GM15510 (cell line): ENCODE measurements around the gene RNASE8.

Source experiments
- POLR2A ChIP-seq: IDR thresholded peaks from 3 replicates; pipeline ENCODE4 v1.6.1; 2011; ENCODE audit warnings: borderline replicate concordance; ENCODE audit not compliant: insufficient read length; ENCODE audit errors: extremely low read depth

The RNASE8 gene

GRCh38 chr14:21072031-21072473 is 14.4 kb downstream of the RNASE8 start:
- TF ChIP-seq POLR2A, result no peak

- TF ChIP-seq POLR2A, result no peak
These were observed 15.2 kb downstream of the RNASE8 start for GRCh38 chr14:21072781-21073339.

- no peak for TF ChIP-seq POLR2A
These were observed 16.3 kb downstream of the RNASE8 start for GRCh38 chr14:21073921-21074320.

- no peak for TF ChIP-seq POLR2A
These were observed 17.0 kb downstream of the RNASE8 start for GRCh38 chr14:21074398-21075272.

GRCh38 chr14:21075719-21076437 is 18.3 kb downstream of the RNASE8 start:
- no peak for TF ChIP-seq POLR2A

- no peak for TF ChIP-seq POLR2A
These were observed 20.1 kb downstream of the RNASE8 start for GRCh38 chr14:21077672-21078071.

GRCh38 chr14:21078287-21078686 is 20.7 kb downstream of the RNASE8 start:
- no peak for TF ChIP-seq POLR2A

- TF ChIP-seq POLR2A, result no peak
These were observed 21.1 kb downstream of the RNASE8 start for GRCh38 chr14:21078726-21079125.

GRCh38 chr14:21081521-21082142 is 24.0 kb downstream of the RNASE8 start:
- TF ChIP-seq POLR2A, result no peak

GRCh38 chr14:21083565-21084325 is 26.1 kb downstream of the RNASE8 start:
- TF ChIP-seq POLR2A, result no peak

GRCh38 chr14:21084396-21084795 is 26.8 kb downstream of the RNASE8 start:
- TF ChIP-seq POLR2A, result no peak

- TF ChIP-seq POLR2A, result no peak
These were observed 27.6 kb downstream of the RNASE8 start for GRCh38 chr14:21084998-21085853.

GRCh38 chr14:21086908-21087293 is 29.3 kb downstream of the RNASE8 start:
- TF ChIP-seq POLR2A, result no peak
